HG02678 (cell line): ENCODE measurements around the gene MYO5C.
"Not testable (repeated sequence)": the region's sequence is repeated elsewhere in the genome, so short reads cannot be mapped to it uniquely, and the experiment has no call there.

ENCODE experiments used
- ATAC-seq: cut with Tn5 transposase; IDR thresholded peaks from one replicate; pipeline ENCODE4 v1.9.1; 2021; ENCODE audit warnings: mild to moderate bottlenecking, moderate library complexity; ENCODE audit not compliant: unreplicated experiment

The MYO5C gene

GRCh38 chr15:52246686-52247431 is 48.7 kb downstream of the MYO5C start:
- no peak for ATAC-seq

GRCh38 chr15:52243697-52244555 is 51.7 kb downstream of the MYO5C start:
- ATAC-seq, result no peak

GRCh38 chr15:52243286-52243685 is 52.3 kb downstream of the MYO5C start:
- ATAC-seq, result no peak

- ATAC-seq, result no peak
These were observed 54.1 kb downstream of the MYO5C start for GRCh38 chr15:52241489-52241888.

- ATAC-seq, result no peak
These were observed 55.4 kb downstream of the MYO5C start for GRCh38 chr15:52240166-52240565.

GRCh38 chr15:52238989-52239525 is 56.5 kb downstream of the MYO5C start:
- ATAC-seq, result not testable (repeated sequence)

- no peak for ATAC-seq
These were observed 57.5 kb downstream of the MYO5C start for GRCh38 chr15:52238149-52238548.

GRCh38 chr15:52236013-52236412 is 59.6 kb downstream of the MYO5C start:
- ATAC-seq, result no peak

GRCh38 chr15:52234596-52235541 is 60.7 kb downstream of the MYO5C start:
- peak; percentile 36 for ATAC-seq

- no peak for ATAC-seq
These were observed 62.2 kb downstream of the MYO5C start for GRCh38 chr15:52233405-52233804.

- peak; percentile 64 for ATAC-seq
These were observed 63.3 kb downstream of the MYO5C start for GRCh38 chr15:52232327-52232726.

GRCh38 chr15:52230073-52230472 is 65.5 kb downstream of the MYO5C start:
- no peak for ATAC-seq

GRCh38 chr15:52228921-52229320 is 66.7 kb downstream of the MYO5C start:
- no peak for ATAC-seq

GRCh38 chr15:52227456-52227855 is 68.1 kb downstream of the MYO5C start:
- ATAC-seq, result peak; percentile 90

GRCh38 chr15:52225230-52225629 is 70.4 kb downstream of the MYO5C start:
- no peak for ATAC-seq

- ATAC-seq, result no peak
These were observed 71.4 kb downstream of the MYO5C start for GRCh38 chr15:52224211-52224610.

- ATAC-seq, result peak; percentile 66
These were observed 73.9 kb downstream of the MYO5C start for GRCh38 chr15:52221730-52222129.

- peak; percentile 10 for ATAC-seq
These were observed 74.5 kb downstream of the MYO5C start for GRCh38 chr15:52220937-52221660.

- ATAC-seq, result no peak
These were observed 75.4 kb downstream of the MYO5C start for GRCh38 chr15:52220251-52220650.

- no peak for ATAC-seq
These were observed 76.8 kb downstream of the MYO5C start for GRCh38 chr15:52218816-52219215.
